Erythroblast (primary cell): ENCODE measurements around the gene TMEM135.

ENCODE experiments used
- GATA1 ChIP-seq: IDR thresholded peaks from 2 replicates; pipeline ENCODE4 v1.6.1; 2011; ENCODE audit warnings: low read depth, mild to moderate bottlenecking, control low read depth, low read length, moderate library complexity
- POLR2A ChIP-seq: IDR thresholded peaks from 2 replicates; pipeline ENCODE4 v1.6.1; 2011; ENCODE audit warnings: mild to moderate bottlenecking, low read length

DNA sequence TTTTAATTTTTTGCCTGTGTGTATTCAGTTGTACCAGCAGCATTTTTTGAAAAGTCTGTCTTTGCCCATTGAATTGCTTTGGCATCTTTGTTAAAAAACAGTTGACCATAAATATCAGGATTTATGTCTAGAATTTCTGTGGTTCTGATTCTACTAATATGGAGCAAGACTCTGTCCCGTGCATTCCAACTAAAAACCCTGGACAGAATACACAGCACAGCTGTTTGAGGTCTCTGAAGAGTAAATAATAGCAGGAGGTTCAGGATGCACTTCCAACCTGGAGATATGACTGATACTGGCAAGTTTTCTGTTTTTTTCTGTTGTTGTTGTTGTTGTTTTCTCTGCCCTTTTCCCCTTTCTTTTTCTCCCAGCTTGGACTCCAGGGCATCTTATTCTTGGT, 141.9 kb downstream of the TMEM135 start:
- TF ChIP-seq POLR2A (no peak), GATA1 (no peak)
